Immature natural killer cell (primary cell): ENCODE measurements around the gene LIF. TPM values are rescaled to one million over a fixed set of nuclear protein-coding genes. Genes with fewer than 3 reads are reported as not detected.

Experiments
- DNase-seq, 3 donors: peaks; one replicate each; pipeline ENCODE4 v3.0.0; 2022; ENCODE audit warnings: mixed read lengths in 1 of 3
- H3K27ac Mint-ChIP-seq, 6 donors: one replicate each; pipeline ENCODE4 v1.8.0; 2020; ENCODE audit warnings: mixed read lengths in 6 of 6, mild to moderate bottlenecking in 5 of 6, inconsistent platforms in 4 of 6, moderate library complexity in 3 of 6
- H3K27me3 Mint-ChIP-seq, 3 donors: one replicate each; pipeline ENCODE4 v1.8.0; 2020 to 2021; ENCODE audit warnings: low read depth in 3 of 3, mild to moderate bottlenecking in 3 of 3, mixed read lengths in 3 of 3, moderate library complexity in 3 of 3, inconsistent platforms in 1 of 3
- H3K36me3 Mint-ChIP-seq, 3 donors: one replicate each; pipeline ENCODE4 v1.8.0; 2020; ENCODE audit warnings: mixed read lengths in 3 of 3, inconsistent platforms in 2 of 3, mild to moderate bottlenecking in 2 of 3
- H3K4me1 Mint-ChIP-seq, 2 donors: one replicate each; pipeline ENCODE4 v1.8.0; 2020; ENCODE audit warnings: inconsistent platforms in 2 of 2, mild to moderate bottlenecking in 2 of 2, mixed read lengths in 2 of 2, moderate library complexity in 1 of 2
- H3K4me3 Mint-ChIP-seq, 5 donors: one replicate each; pipeline ENCODE4 v1.8.0; 2020; ENCODE audit warnings: mild to moderate bottlenecking in 5 of 5, mixed read lengths in 5 of 5, inconsistent platforms in 3 of 5, moderate library complexity in 3 of 5
- H3K9me3 Mint-ChIP-seq, 6 donors: one replicate each; pipeline ENCODE4 v1.8.0; 2020; ENCODE audit warnings: mild to moderate bottlenecking in 6 of 6, mixed read lengths in 6 of 6, inconsistent platforms in 4 of 6, moderate library complexity in 3 of 6
- polyA plus RNA-seq, 3 donors: library from polyadenylated mRNA; unstranded; fragments of 300-500 nt; fragmentation: Illumina TruSeq; gene quantifications; one replicate each; pipeline ENCODE4 v1.2.3, GENCODE V29; 2021

The LIF gene
- polyA plus RNA-seq, 3 donors from 2014 or later: 0.29 to 1.0 TPM; not detected in 1

- Mint-ChIP-seq H3K27me3 (peaks cover 0 to 4% (median 2%) of the 10 kb centered on the region in 3 donors), H3K9me3 (no peaks in the 10 kb centered on the region), H3K36me3 (no peaks in the 10 kb centered on the region), H3K27ac (no peak overlapping the region), H3K4me1 (peaks cover 42 to 46% of the 10 kb centered on the region in 2 donors), H3K4me3 (peak overlapping the region in 2 of 5 donors; percentile 19 to 51)
- DNase-seq: no peak
Observed at GRCh38 chr22:30228509-30229359, 17.8 kb downstream of the LIF start.

- no peaks in the 10 kb centered on the region for H3K36me3 Mint-ChIP-seq
- H3K9me3 Mint-ChIP-seq: no peaks in the 10 kb centered on the region
- DNase-seq: no peak
- H3K4me1 Mint-ChIP-seq: peaks cover 53 to 57% of the 10 kb centered on the region in 2 donors
- peak overlapping the region in 1 of 5 donors; percentile 14 for H3K4me3 Mint-ChIP-seq
- H3K27ac Mint-ChIP-seq: peak overlapping the region in 3 of 6 donors; percentile 53 to 73 (median 64)
- H3K27me3 Mint-ChIP-seq: peaks cover 0 to 8% (median 4%) of the 10 kb centered on the region in 3 donors
Observed at GRCh38 chr22:30227438-30228228, 18.9 kb downstream of the LIF start.

GRCh38 chr22:30226192-30226832 lies 20.2 kb downstream of the LIF start:
- peak overlapping the region in 1 of 5 donors; percentile 11 for H3K4me3 Mint-ChIP-seq
- no peak for DNase-seq
- no peaks in the 10 kb centered on the region for H3K9me3 Mint-ChIP-seq
- H3K4me1 Mint-ChIP-seq: peaks cover 66 to 70% of the 10 kb centered on the region in 2 donors
- no peaks in the 10 kb centered on the region for H3K36me3 Mint-ChIP-seq
- peak overlapping the region in 3 of 6 donors; percentile 1 to 52 (median 42) for H3K27ac Mint-ChIP-seq
- H3K27me3 Mint-ChIP-seq: peaks cover 0 to 6% (median 5%) of the 10 kb centered on the region in 3 donors

GRCh38 chr22:30225220-30225927 lies 21.2 kb downstream of the LIF start:
- Mint-ChIP-seq H3K36me3 (no peaks in the 10 kb centered on the region), H3K27ac (peak overlapping the region in 3 of 6 donors; percentile 6 to 58 (median 42)), H3K4me3 (peak overlapping the region in 3 of 5 donors; percentile 31 to 52 (median 38))

GRCh38 chr22:30224161-30224857 lies 22.2 kb downstream of the LIF start:
- DNase-seq: no peak
- Mint-ChIP-seq H3K36me3 (no peaks in the 10 kb centered on the region), H3K9me3 (no peaks in the 10 kb centered on the region), H3K27me3 (peaks cover 3 to 12% (median 5%) of the 10 kb centered on the region in 3 donors), H3K4me3 (peak overlapping the region in 4 of 5 donors; percentile 11 to 46 (median 34)), H3K27ac (peak overlapping the region in 5 of 6 donors; percentile 34 to 94 (median 86)), H3K4me1 (peaks cover 84 to 90% of the 10 kb centered on the region in 2 donors)

More at GRCh38 chr22:30225220-30225927, 21.2 kb downstream of the LIF start:
- no peaks in the 10 kb centered on the region for H3K9me3 Mint-ChIP-seq
- H3K4me1 Mint-ChIP-seq: peaks cover 76 to 80% of the 10 kb centered on the region in 2 donors
- H3K27me3 Mint-ChIP-seq: peaks cover 0 to 10% (median 5%) of the 10 kb centered on the region in 3 donors
- no peak for DNase-seq

- no peaks in the 10 kb centered on the region for H3K9me3 Mint-ChIP-seq
- H3K4me3 Mint-ChIP-seq: peak overlapping the region; percentile 58 to 75 (median 65)
- no peaks in the 10 kb centered on the region for H3K36me3 Mint-ChIP-seq
- H3K27ac Mint-ChIP-seq: peak overlapping the region; percentile 44 to 94 (median 88)
- H3K27me3 Mint-ChIP-seq: peaks cover 3 to 14% (median 5%) of the 10 kb centered on the region in 3 donors
- H3K4me1 Mint-ChIP-seq: peaks cover 83 to 88% of the 10 kb centered on the region in 2 donors
- DNase-seq: peak; percentile 51 to 60 (median 56)
Observed at GRCh38 chr22:30223303-30223702, 23.3 kb downstream of the LIF start.

- H3K36me3 Mint-ChIP-seq: no peaks in the 10 kb centered on the region
- no peaks in the 10 kb centered on the region for H3K9me3 Mint-ChIP-seq
- H3K27me3 Mint-ChIP-seq: peaks cover 3 to 14% (median 5%) of the 10 kb centered on the region in 3 donors
- DNase-seq: no peak
- peak overlapping the region in 2 of 5 donors; percentile 58 to 74 for H3K4me3 Mint-ChIP-seq
- H3K27ac Mint-ChIP-seq: peak overlapping the region; percentile 76 to 94 (median 89)
- peaks cover 77 to 78% of the 10 kb centered on the region in 2 donors for H3K4me1 Mint-ChIP-seq
Observed at GRCh38 chr22:30222321-30222720, 24.2 kb downstream of the LIF start.

GRCh38 chr22:30221121-30221992 lies 25.2 kb downstream of the LIF start:
- H3K9me3 Mint-ChIP-seq: no peaks in the 10 kb centered on the region
- peaks cover 77 to 79% of the 10 kb centered on the region in 2 donors for H3K4me1 Mint-ChIP-seq
- H3K4me3 Mint-ChIP-seq: peak overlapping the region; percentile 51 to 76 (median 74)
- H3K27ac Mint-ChIP-seq: peak overlapping the region; percentile 86 to 94 (median 89)
- H3K36me3 Mint-ChIP-seq: no peaks in the 10 kb centered on the region
- peaks cover 3 to 14% (median 5%) of the 10 kb centered on the region in 3 donors for H3K27me3 Mint-ChIP-seq
- DNase-seq: peak; percentile 76 to 84 (median 78)

GRCh38 chr22:30220338-30221012 lies 26.1 kb downstream of the LIF start:
- Mint-ChIP-seq H3K27ac (peak overlapping the region; percentile 86 to 94 (median 89)), H3K4me3 (peak overlapping the region; percentile 51 to 76 (median 74)), H3K36me3 (no peaks in the 10 kb centered on the region), H3K9me3 (no peaks in the 10 kb centered on the region), H3K4me1 (peaks cover 68 to 72% of the 10 kb centered on the region in 2 donors), H3K27me3 (peaks cover 3 to 11% (median 5%) of the 10 kb centered on the region in 3 donors)
- DNase-seq: peak; percentile 29 to 41 (median 38)

GRCh38 chr22:30219668-30220278 lies 26.8 kb downstream of the LIF start:
- no peak for DNase-seq
- no peaks in the 10 kb centered on the region for H3K9me3 Mint-ChIP-seq
- peak overlapping the region; percentile 86 to 94 (median 89) for H3K27ac Mint-ChIP-seq
- peak overlapping the region; percentile 51 to 76 (median 74) for H3K4me3 Mint-ChIP-seq
- H3K4me1 Mint-ChIP-seq: peaks cover 61 to 70% of the 10 kb centered on the region in 2 donors
- H3K27me3 Mint-ChIP-seq: peaks cover 3 to 11% (median 5%) of the 10 kb centered on the region in 3 donors
- H3K36me3 Mint-ChIP-seq: no peaks in the 10 kb centered on the region
